Hematopoietic multipotent progenitor cell treated with erythropoietin and hydrocortisone succinate and interleukin-3 and kit ligand, for 4 days (in vitro differentiated cells): ENCODE results near the gene ZSCAN10.

Source experiments
- DNase-seq: peaks from one replicate; pipeline ENCODE4 v3.0.0-alpha.2; 2015

ZSCAN10 gene

GRCh38 chr16:3133844-3134243 lies 34.8 kb upstream of the ZSCAN10 start:
- DNase-seq: peak; percentile 28

GRCh38 chr16:3131755-3132377 lies 32.8 kb upstream of the ZSCAN10 start:
- DNase-seq: peak; percentile 79

GRCh38 chr16:3129137-3130131 lies 30.3 kb upstream of the ZSCAN10 start:
- DNase-seq: peak; percentile 95

- DNase-seq: no peak
These were observed 28.7 kb upstream of the ZSCAN10 start for GRCh38 chr16:3127745-3128144.

- DNase-seq: peak; percentile 99
These were observed 25.1 kb upstream of the ZSCAN10 start for GRCh38 chr16:3123986-3124886.

GRCh38 chr16:3122926-3123570 lies 24.0 kb upstream of the ZSCAN10 start:
- DNase-seq: no peak

GRCh38 chr16:3121851-3122467 lies 22.9 kb upstream of the ZSCAN10 start:
- DNase-seq: peak; percentile 65

- no peak for DNase-seq
These were observed 21.3 kb upstream of the ZSCAN10 start for GRCh38 chr16:3120435-3120834.

- DNase-seq: no peak
These were observed 20.8 kb upstream of the ZSCAN10 start for GRCh38 chr16:3119701-3120408.

GRCh38 chr16:3119286-3119685 lies 20.2 kb upstream of the ZSCAN10 start:
- no peak for DNase-seq

GRCh38 chr16:3118846-3119245 lies 19.8 kb upstream of the ZSCAN10 start:
- DNase-seq: no peak

GRCh38 chr16:3118204-3118790 lies 19.2 kb upstream of the ZSCAN10 start:
- DNase-seq: no peak

- DNase-seq: no peak
These were observed 16.5 kb upstream of the ZSCAN10 start for GRCh38 chr16:3115561-3115960.

- no peak for DNase-seq
These were observed 15.9 kb upstream of the ZSCAN10 start for GRCh38 chr16:3115003-3115402.

- DNase-seq: no peak
These were observed 14.8 kb upstream of the ZSCAN10 start for GRCh38 chr16:3113765-3114479.

GRCh38 chr16:3112881-3113574 lies 13.9 kb upstream of the ZSCAN10 start:
- no peak for DNase-seq

GRCh38 chr16:3112058-3112880 lies 13.2 kb upstream of the ZSCAN10 start, which contains the start of gene ZNF205:
Gene ZNF205 (plus strand): TSS chr16:3112586. CDS start chr16:3113431, 845 bp downstream.
- no peak for DNase-seq

- peak; percentile 97 for DNase-seq
These were observed 7.3 kb upstream of the ZSCAN10 start for GRCh38 chr16:3106205-3106928.
